ENCODE results near the gene PLEKHH3. TPM values are rescaled to one million over a fixed set of nuclear protein-coding genes. Genes with fewer than 3 reads are reported as not detected.
"Not testable (repeated sequence)": the region's sequence is repeated elsewhere in the genome, so short reads cannot be mapped to it uniquely, and the experiment has no call there.

The PLEKHH3 gene
- total RNA-seq, 1 experiment from 2014 or later, result 6.7 TPM

GRCh38 chr17:42642336-42642735 is 34.5 kb downstream of the PLEKHH3 start:
- Histone ChIP-seq H2AFZ (ENCODE audit: low read length) (no peak overlapping the region), H3K4me1 (ENCODE audit: low read length) (no peaks in the 10 kb centered on the region), H3K79me2 (ENCODE audit: low read length) (no peaks in the 10 kb centered on the region), H3K4me2 (ENCODE audit: low read depth, low read length, poor library complexity, severe bottlenecking) (no peak overlapping the region), H3K9me3 (ENCODE audit: low read length) (no peaks in the 10 kb centered on the region), H3K27ac (ENCODE audit: low read length) (no peak overlapping the region), H3K4me3 (ENCODE audit: low read length) (no peak overlapping the region), H3K36me3 (ENCODE audit: insufficient read depth, low read length) (no peaks in the 10 kb centered on the region), H3K9me2 (replicated peaks; ENCODE audit: insufficient read depth, low read length) (no peaks in the 10 kb centered on the region), H3K9ac (ENCODE audit: low read length) (no peak overlapping the region), H4K20me1 (ENCODE audit: insufficient read depth, low read depth, low read length) (no peaks in the 10 kb centered on the region), H3K27me3 (ENCODE audit: low read length) (no peaks in the 10 kb centered on the region)
- DNase-seq, result no peak

- no peaks in the 10 kb centered on the region for H4K20me1 ChIP-seq (ENCODE audit: insufficient read depth, low read depth, low read length)
- H3K4me3 ChIP-seq (ENCODE audit: low read length), result no peak overlapping the region
- H3K4me2 ChIP-seq (ENCODE audit: low read depth, low read length, poor library complexity, severe bottlenecking), result no peak overlapping the region
- H3K27ac ChIP-seq (ENCODE audit: low read length), result no peak overlapping the region
- no peaks in the 10 kb centered on the region for H3K79me2 ChIP-seq (ENCODE audit: low read length)
- DNase-seq, result no peak
- no peaks in the 10 kb centered on the region for H3K27me3 ChIP-seq (ENCODE audit: low read length)
- H3K4me1 ChIP-seq (ENCODE audit: low read length), result no peaks in the 10 kb centered on the region
- H3K9me3 ChIP-seq (ENCODE audit: low read length), result no peaks in the 10 kb centered on the region
- no peak overlapping the region for H3K9ac ChIP-seq (ENCODE audit: low read length)
- no peaks in the 10 kb centered on the region for H3K36me3 ChIP-seq (ENCODE audit: insufficient read depth, low read length)
- H3K9me2 ChIP-seq (replicated peaks; ENCODE audit: insufficient read depth, low read length), result no peaks in the 10 kb centered on the region
- no peak overlapping the region for H2AFZ ChIP-seq (ENCODE audit: low read length)
These were observed 36.7 kb downstream of the PLEKHH3 start for GRCh38 chr17:42640121-42640520.

GRCh38 chr17:42639525-42640113 is 37.2 kb downstream of the PLEKHH3 start:
- DNase-seq, result no peak
- H3K9me2 ChIP-seq (replicated peaks; ENCODE audit: insufficient read depth, low read length), result no peaks in the 10 kb centered on the region
- H3K4me2 ChIP-seq (ENCODE audit: low read depth, low read length, poor library complexity, severe bottlenecking), result no peak overlapping the region
- H3K9me3 ChIP-seq (ENCODE audit: low read length), result no peaks in the 10 kb centered on the region
- no peaks in the 10 kb centered on the region for H3K36me3 ChIP-seq (ENCODE audit: insufficient read depth, low read length)
- no peaks in the 10 kb centered on the region for H4K20me1 ChIP-seq (ENCODE audit: insufficient read depth, low read depth, low read length)
- H3K4me3 ChIP-seq (ENCODE audit: low read length), result no peak overlapping the region
- H3K9ac ChIP-seq (ENCODE audit: low read length), result no peak overlapping the region
- no peak overlapping the region for H3K27ac ChIP-seq (ENCODE audit: low read length)
- no peaks in the 10 kb centered on the region for H3K27me3 ChIP-seq (ENCODE audit: low read length)
- H2AFZ ChIP-seq (ENCODE audit: low read length), result no peak overlapping the region
- H3K4me1 ChIP-seq (ENCODE audit: low read length), result no peaks in the 10 kb centered on the region
- no peaks in the 10 kb centered on the region for H3K79me2 ChIP-seq (ENCODE audit: low read length)

GRCh38 chr17:42632949-42633444 is 43.8 kb downstream of the PLEKHH3 start:
- Histone ChIP-seq H3K79me2 (ENCODE audit: low read length) (no peaks in the 10 kb centered on the region), H4K20me1 (ENCODE audit: insufficient read depth, low read depth, low read length) (no peaks in the 10 kb centered on the region), H3K27me3 (ENCODE audit: low read length) (no peaks in the 10 kb centered on the region), H3K4me1 (ENCODE audit: low read length) (no peaks in the 10 kb centered on the region), H3K9me3 (ENCODE audit: low read length) (no peaks in the 10 kb centered on the region), H2AFZ (ENCODE audit: low read length) (no peak overlapping the region), H3K4me2 (ENCODE audit: low read depth, low read length, poor library complexity, severe bottlenecking) (no peak overlapping the region), H3K9ac (ENCODE audit: low read length) (no peak overlapping the region), H3K36me3 (ENCODE audit: insufficient read depth, low read length) (no peaks in the 10 kb centered on the region), H3K9me2 (replicated peaks; ENCODE audit: insufficient read depth, low read length) (no peaks in the 10 kb centered on the region), H3K4me3 (ENCODE audit: low read length) (no peak overlapping the region), H3K27ac (ENCODE audit: low read length) (no peak overlapping the region)
- no peak for DNase-seq

- H3K36me3 ChIP-seq (ENCODE audit: insufficient read depth, low read length), result no peaks in the 10 kb centered on the region
- no peaks in the 10 kb centered on the region for H3K4me1 ChIP-seq (ENCODE audit: low read length)
- no peaks in the 10 kb centered on the region for H3K9me2 ChIP-seq (replicated peaks; ENCODE audit: insufficient read depth, low read length)
- no peak overlapping the region for H3K9ac ChIP-seq (ENCODE audit: low read length)
- no peak overlapping the region for H3K4me3 ChIP-seq (ENCODE audit: low read length)
- no peak for DNase-seq
- H3K79me2 ChIP-seq (ENCODE audit: low read length), result no peaks in the 10 kb centered on the region
- no peaks in the 10 kb centered on the region for H3K27me3 ChIP-seq (ENCODE audit: low read length)
- H3K4me2 ChIP-seq (ENCODE audit: low read depth, low read length, poor library complexity, severe bottlenecking), result no peak overlapping the region
- H3K9me3 ChIP-seq (ENCODE audit: low read length), result no peaks in the 10 kb centered on the region
- no peak overlapping the region for H2AFZ ChIP-seq (ENCODE audit: low read length)
- H3K27ac ChIP-seq (ENCODE audit: low read length), result no peak overlapping the region
- H4K20me1 ChIP-seq (ENCODE audit: insufficient read depth, low read depth, low read length), result no peaks in the 10 kb centered on the region
These were observed 47.3 kb downstream of the PLEKHH3 start for GRCh38 chr17:42629411-42630009.

- not testable (repeated sequence) for H3K27ac ChIP-seq (ENCODE audit: low read length); H3K36me3 ChIP-seq (ENCODE audit: insufficient read depth, low read length); H3K79me2 ChIP-seq (ENCODE audit: low read length); H3K4me2 ChIP-seq (ENCODE audit: low read depth, low read length, poor library complexity, severe bottlenecking); H3K9ac ChIP-seq (ENCODE audit: low read length); H2AFZ ChIP-seq (ENCODE audit: low read length); H3K27me3 ChIP-seq (ENCODE audit: low read length); H3K9me2 ChIP-seq (replicated peaks; ENCODE audit: insufficient read depth, low read length); H3K4me1 ChIP-seq (ENCODE audit: low read length); H4K20me1 ChIP-seq (ENCODE audit: insufficient read depth, low read depth, low read length); H3K9me3 ChIP-seq (ENCODE audit: low read length); H3K4me3 ChIP-seq (ENCODE audit: low read length); DNase-seq
These were observed 49.6 kb downstream of the PLEKHH3 start for GRCh38 chr17:42627032-42627764.

GRCh38 chr17:42623732-42624596 is 52.8 kb downstream of the PLEKHH3 start:
- no peak overlapping the region for H3K4me2 ChIP-seq (ENCODE audit: low read depth, low read length, poor library complexity, severe bottlenecking)
- H3K79me2 ChIP-seq (ENCODE audit: low read length), result no peaks in the 10 kb centered on the region
- H3K9ac ChIP-seq (ENCODE audit: low read length), result no peak overlapping the region
- no peak overlapping the region for H2AFZ ChIP-seq (ENCODE audit: low read length)
- no peaks in the 10 kb centered on the region for H4K20me1 ChIP-seq (ENCODE audit: insufficient read depth, low read depth, low read length)
- no peaks in the 10 kb centered on the region for H3K9me2 ChIP-seq (replicated peaks; ENCODE audit: insufficient read depth, low read length)
- DNase-seq, result no peak
- H3K4me1 ChIP-seq (ENCODE audit: low read length), result peaks cover 3% of the 10 kb centered on the region
- H3K4me3 ChIP-seq (ENCODE audit: low read length), result no peak overlapping the region
- no peaks in the 10 kb centered on the region for H3K27me3 ChIP-seq (ENCODE audit: low read length)
- H3K27ac ChIP-seq (ENCODE audit: low read length), result no peak overlapping the region
- H3K9me3 ChIP-seq (ENCODE audit: low read length), result no peaks in the 10 kb centered on the region
- H3K36me3 ChIP-seq (ENCODE audit: insufficient read depth, low read length), result no peaks in the 10 kb centered on the region

GRCh38 chr17:42623271-42623670 is 53.5 kb downstream of the PLEKHH3 start:
- Histone ChIP-seq H3K9ac (ENCODE audit: low read length) (no peak overlapping the region), H3K27me3 (ENCODE audit: low read length) (no peaks in the 10 kb centered on the region), H3K79me2 (ENCODE audit: low read length) (no peaks in the 10 kb centered on the region), H3K36me3 (ENCODE audit: insufficient read depth, low read length) (no peaks in the 10 kb centered on the region), H3K4me2 (ENCODE audit: low read depth, low read length, poor library complexity, severe bottlenecking) (no peak overlapping the region), H3K27ac (ENCODE audit: low read length) (no peak overlapping the region), H3K4me3 (ENCODE audit: low read length) (no peak overlapping the region), H3K9me3 (ENCODE audit: low read length) (no peaks in the 10 kb centered on the region), H2AFZ (ENCODE audit: low read length) (no peak overlapping the region), H3K9me2 (replicated peaks; ENCODE audit: insufficient read depth, low read length) (no peaks in the 10 kb centered on the region), H3K4me1 (ENCODE audit: low read length) (peaks cover 9% of the 10 kb centered on the region), H4K20me1 (ENCODE audit: insufficient read depth, low read depth, low read length) (no peaks in the 10 kb centered on the region)
- no peak for DNase-seq
